ENCODE results near the gene WDFY4.

DNA sequence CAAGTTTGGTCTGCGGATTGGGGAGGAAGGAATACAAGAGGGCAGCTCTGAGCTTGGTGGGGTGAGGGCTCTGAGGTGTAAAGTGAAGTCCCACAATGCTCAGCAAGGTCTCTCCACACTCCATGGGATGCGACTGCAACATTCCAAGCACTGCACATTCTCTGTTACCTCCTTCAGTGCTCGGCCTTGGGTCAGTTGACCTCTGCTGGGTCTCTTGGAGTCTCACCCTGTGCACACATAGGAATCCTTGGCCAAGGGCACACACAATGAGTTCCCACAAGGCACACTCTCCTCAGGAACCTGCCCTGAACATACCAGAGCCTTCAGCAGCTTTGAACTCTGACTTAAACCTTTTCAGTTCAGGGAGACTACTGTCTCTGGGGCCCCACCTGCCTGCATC lies 2.4 kb upstream of the WDFY4 start:
- no peak for TF ChIP-seq EZH2phosphoT487 (conservative IDR thresholded peaks at IDR 0.05; ENCODE audit: low read length)
- TF ChIP-seq, protein P1, sequence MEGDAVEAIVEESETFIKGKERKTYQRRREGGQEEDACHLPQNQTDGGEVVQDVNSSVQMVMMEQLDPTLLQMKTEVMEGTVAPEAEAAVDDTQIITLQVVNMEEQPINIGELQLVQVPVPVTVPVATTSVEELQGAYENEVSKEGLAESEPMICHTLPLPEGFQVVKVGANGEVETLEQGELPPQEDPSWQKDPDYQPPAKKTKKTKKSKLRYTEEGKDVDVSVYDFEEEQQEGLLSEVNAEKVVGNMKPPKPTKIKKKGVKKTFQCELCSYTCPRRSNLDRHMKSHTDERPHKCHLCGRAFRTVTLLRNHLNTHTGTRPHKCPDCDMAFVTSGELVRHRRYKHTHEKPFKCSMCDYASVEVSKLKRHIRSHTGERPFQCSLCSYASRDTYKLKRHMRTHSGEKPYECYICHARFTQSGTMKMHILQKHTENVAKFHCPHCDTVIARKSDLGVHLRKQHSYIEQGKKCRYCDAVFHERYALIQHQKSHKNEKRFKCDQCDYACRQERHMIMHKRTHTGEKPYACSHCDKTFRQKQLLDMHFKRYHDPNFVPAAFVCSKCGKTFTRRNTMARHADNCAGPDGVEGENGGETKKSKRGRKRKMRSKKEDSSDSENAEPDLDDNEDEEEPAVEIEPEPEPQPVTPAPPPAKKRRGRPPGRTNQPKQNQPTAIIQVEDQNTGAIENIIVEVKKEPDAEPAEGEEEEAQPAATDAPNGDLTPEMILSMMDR (IDR thresholded peaks at IDR 0.05; ENCODE audit: insufficient read depth, low read length, poor library complexity, severe bottlenecking), result no peak
